ENCODE measurements around the gene GRAMD1A.

Gene GRAMD1A

GRCh38 chr19:35034588-35035382 is 34.7 kb downstream of the GRAMD1A start:
- DNase-seq (ENCODE audit: low spot score) (no peak), ATAC-seq (ENCODE audit: low read depth) (no peak)
- no peak overlapping the region for H3K27ac ChIP-seq (ENCODE audit: poor library complexity, severe bottlenecking)

GRCh38 chr19:35037716-35038622 is 37.8 kb downstream of the GRAMD1A start:
- DNase-seq (ENCODE audit: low spot score) (no peak), ATAC-seq (ENCODE audit: low read depth) (no peak)
- no peaks in the 10 kb centered on the region for H3K4me1 ChIP-seq (ENCODE audit: insufficient read depth, poor library complexity, severe bottlenecking)
- H3K36me3 ChIP-seq (ENCODE audit: low read depth) = no peaks in the 10 kb centered on the region
- no peak overlapping the region for H3K4me3 ChIP-seq (ENCODE audit: severe bottlenecking)
- no peak for TF ChIP-seq CTCF (IDR thresholded peaks at IDR 0.05; ENCODE audit: poor library complexity, severe bottlenecking)
- no peaks in the 10 kb centered on the region for H3K9me3 ChIP-seq (ENCODE audit: severe bottlenecking)
- no peaks in the 10 kb centered on the region for H3K27me3 ChIP-seq (ENCODE audit: insufficient read depth, poor library complexity, severe bottlenecking)
- no peak overlapping the region for H3K27ac ChIP-seq (ENCODE audit: poor library complexity, severe bottlenecking)

More at GRCh38 chr19:35034588-35035382, 34.7 kb downstream of the GRAMD1A start:
- H3K27me3 ChIP-seq (ENCODE audit: insufficient read depth, poor library complexity, severe bottlenecking) = peaks cover 13% of the 10 kb centered on the region
- H3K9me3 ChIP-seq (ENCODE audit: severe bottlenecking) = no peaks in the 10 kb centered on the region
- no peaks in the 10 kb centered on the region for H3K4me1 ChIP-seq (ENCODE audit: insufficient read depth, poor library complexity, severe bottlenecking)
- TF ChIP-seq CTCF (IDR thresholded peaks at IDR 0.05; ENCODE audit: poor library complexity, severe bottlenecking) = no peak
- no peaks in the 10 kb centered on the region for H3K36me3 ChIP-seq (ENCODE audit: low read depth)
- H3K4me3 ChIP-seq (ENCODE audit: severe bottlenecking) = no peak overlapping the region

GRCh38 chr19:35038623-35039512 is 38.7 kb downstream of the GRAMD1A start:
- no peak overlapping the region for H3K4me3 ChIP-seq (ENCODE audit: severe bottlenecking)
- no peak overlapping the region for H3K27ac ChIP-seq (ENCODE audit: poor library complexity, severe bottlenecking)
- TF ChIP-seq CTCF (IDR thresholded peaks at IDR 0.05; ENCODE audit: poor library complexity, severe bottlenecking) = no peak
- no peak for ATAC-seq (ENCODE audit: low read depth)
- H3K36me3 ChIP-seq (ENCODE audit: low read depth) = no peaks in the 10 kb centered on the region
- H3K27me3 ChIP-seq (ENCODE audit: insufficient read depth, poor library complexity, severe bottlenecking) = no peaks in the 10 kb centered on the region
- H3K4me1 ChIP-seq (ENCODE audit: insufficient read depth, poor library complexity, severe bottlenecking) = no peaks in the 10 kb centered on the region
- peak; percentile 46 for DNase-seq (ENCODE audit: low spot score)
- H3K9me3 ChIP-seq (ENCODE audit: severe bottlenecking) = no peaks in the 10 kb centered on the region

GRCh38 chr19:35039881-35040825 is 40.0 kb downstream of the GRAMD1A start:
- no peak overlapping the region for H3K27ac ChIP-seq (ENCODE audit: poor library complexity, severe bottlenecking)
- no peak overlapping the region for H3K4me3 ChIP-seq (ENCODE audit: severe bottlenecking)
- peak; percentile 54 for DNase-seq (ENCODE audit: low spot score)
- no peaks in the 10 kb centered on the region for H3K9me3 ChIP-seq (ENCODE audit: severe bottlenecking)
- H3K4me1 ChIP-seq (ENCODE audit: insufficient read depth, poor library complexity, severe bottlenecking) = no peaks in the 10 kb centered on the region
- H3K36me3 ChIP-seq (ENCODE audit: low read depth) = no peaks in the 10 kb centered on the region
- TF ChIP-seq CTCF (IDR thresholded peaks at IDR 0.05; ENCODE audit: poor library complexity, severe bottlenecking) = no peak
- ATAC-seq (ENCODE audit: low read depth) = no peak
- no peaks in the 10 kb centered on the region for H3K27me3 ChIP-seq (ENCODE audit: insufficient read depth, poor library complexity, severe bottlenecking)

All from RWPE2 (cell line).